ENCODE results near the gene PPT1.
A peak's percentile ranks its signal among the peaks of the same experiment; 100 is the strongest.
"Not testable (repeated sequence)": the region's sequence is repeated elsewhere in the genome, so short reads cannot be mapped to it uniquely, and the experiment has no call there.

PPT1 gene

GRCh38 chr1:40053138-40053887 is 43.7 kb downstream of the PPT1 start:
- DNase-seq, result no peak

- DNase-seq, result no peak
Observed at GRCh38 chr1:40050863-40051262, 46.2 kb downstream of the PPT1 start.

- no peak for DNase-seq
Observed at GRCh38 chr1:40049725-40050124, 47.3 kb downstream of the PPT1 start.

- no peak for DNase-seq
Observed at GRCh38 chr1:40047769-40048168, 49.3 kb downstream of the PPT1 start.

GRCh38 chr1:40047276-40047675 is 49.8 kb downstream of the PPT1 start:
- DNase-seq, result no peak

DNA sequence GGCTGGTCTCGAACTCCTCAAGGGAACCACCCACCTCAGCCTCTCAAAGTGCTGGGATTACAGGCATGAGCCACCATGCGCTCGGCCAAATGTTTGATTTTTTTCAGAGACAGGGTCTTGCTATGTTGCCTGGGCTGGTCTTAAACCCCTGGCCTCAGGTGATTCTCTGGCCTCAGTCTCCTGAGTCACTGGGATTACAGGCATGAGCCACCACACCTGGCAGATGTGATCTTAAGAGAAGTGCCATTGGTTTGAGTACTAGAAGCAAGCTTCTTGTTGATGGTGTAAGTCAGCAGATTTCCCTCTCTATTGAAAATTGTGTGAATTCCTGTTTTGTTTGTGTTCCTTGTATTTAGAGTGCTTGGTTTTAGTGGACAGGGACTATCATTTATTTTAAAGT is 51.3 kb downstream of the PPT1 start:
- DNase-seq, result no peak

DNA sequence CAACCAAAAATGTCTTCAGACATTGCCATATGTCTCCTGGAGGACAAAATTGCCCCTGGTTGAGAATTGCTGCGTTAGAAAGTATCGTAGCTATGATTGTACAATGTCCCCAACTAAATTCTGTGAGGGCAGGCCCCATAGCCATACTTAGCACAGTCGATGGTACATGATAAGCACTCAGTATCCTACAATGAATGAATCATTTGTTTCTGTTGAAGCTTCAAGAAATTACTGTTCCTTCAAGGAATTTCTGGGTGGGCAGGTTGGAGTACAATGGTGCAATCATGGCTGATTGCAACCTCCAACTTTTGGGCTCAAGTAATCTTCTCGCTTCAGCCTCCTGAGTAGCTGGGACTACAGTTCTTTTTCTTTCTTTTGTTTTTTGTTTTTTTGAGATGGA is 51.9 kb downstream of the PPT1 start:
- DNase-seq, result no peak

- DNase-seq, result no peak
Observed at GRCh38 chr1:40044110-40044509, 52.9 kb downstream of the PPT1 start.

- no peak for DNase-seq
Observed at GRCh38 chr1:40042341-40042740, 54.7 kb downstream of the PPT1 start.

GRCh38 chr1:40041466-40041838 is 55.6 kb downstream of the PPT1 start:
- DNase-seq, result peak; percentile 12

DNA sequence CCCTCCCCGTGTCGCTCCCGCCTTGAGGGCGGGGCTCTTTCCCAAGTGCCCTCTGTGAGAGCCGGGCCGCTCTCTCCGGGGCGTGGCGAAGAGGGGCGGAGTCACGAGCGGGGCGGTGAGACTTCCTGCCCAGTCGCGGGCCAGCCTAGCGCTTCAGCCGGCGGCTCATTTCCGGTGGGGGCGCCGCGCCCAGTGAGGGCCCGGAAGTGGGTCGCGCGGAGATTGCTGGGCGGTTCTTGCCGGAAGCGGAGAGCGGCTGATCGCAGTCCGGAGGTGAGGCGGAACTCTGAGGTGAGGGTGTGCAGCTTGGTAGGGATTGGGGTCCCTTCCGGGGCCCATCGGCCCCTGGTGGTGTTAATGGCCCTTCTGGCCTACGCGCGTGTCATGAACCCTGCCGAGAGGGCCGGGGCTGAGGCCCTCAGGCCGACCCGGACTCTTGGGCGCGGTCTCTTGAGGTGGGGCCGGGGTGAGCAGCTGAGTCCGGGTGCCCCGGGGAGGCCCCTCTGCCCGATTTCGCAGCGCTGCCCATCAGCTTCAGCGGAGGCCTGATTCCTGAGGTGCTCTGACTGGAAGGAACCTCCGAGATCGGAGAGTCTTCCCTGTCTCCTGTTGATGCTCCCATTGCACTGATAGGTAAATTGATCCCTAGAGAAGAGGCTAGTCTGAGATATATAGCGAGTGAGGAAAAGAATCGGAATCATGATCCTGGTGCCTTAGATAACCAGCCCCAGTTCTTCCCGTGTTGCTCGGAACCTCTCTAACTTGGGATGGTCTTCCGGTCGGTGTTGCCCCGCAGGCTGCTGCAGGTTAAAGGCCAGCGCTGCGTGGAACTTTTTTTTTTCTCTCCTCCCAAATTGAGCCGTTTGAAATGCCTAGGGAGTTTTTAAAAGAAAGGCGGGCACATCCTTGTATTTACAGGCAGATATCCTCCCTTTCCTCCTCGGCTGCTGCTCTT is 56.3 kb downstream of the PPT1 start, which contains the start of gene CAP1:
CAP1 (plus strand) TSS at position 219 of the 955 bp plus-strand sequence. CDS start 18,618 bp downstream, outside the sequence.
- peak; percentile 97 for DNase-seq

DNA sequence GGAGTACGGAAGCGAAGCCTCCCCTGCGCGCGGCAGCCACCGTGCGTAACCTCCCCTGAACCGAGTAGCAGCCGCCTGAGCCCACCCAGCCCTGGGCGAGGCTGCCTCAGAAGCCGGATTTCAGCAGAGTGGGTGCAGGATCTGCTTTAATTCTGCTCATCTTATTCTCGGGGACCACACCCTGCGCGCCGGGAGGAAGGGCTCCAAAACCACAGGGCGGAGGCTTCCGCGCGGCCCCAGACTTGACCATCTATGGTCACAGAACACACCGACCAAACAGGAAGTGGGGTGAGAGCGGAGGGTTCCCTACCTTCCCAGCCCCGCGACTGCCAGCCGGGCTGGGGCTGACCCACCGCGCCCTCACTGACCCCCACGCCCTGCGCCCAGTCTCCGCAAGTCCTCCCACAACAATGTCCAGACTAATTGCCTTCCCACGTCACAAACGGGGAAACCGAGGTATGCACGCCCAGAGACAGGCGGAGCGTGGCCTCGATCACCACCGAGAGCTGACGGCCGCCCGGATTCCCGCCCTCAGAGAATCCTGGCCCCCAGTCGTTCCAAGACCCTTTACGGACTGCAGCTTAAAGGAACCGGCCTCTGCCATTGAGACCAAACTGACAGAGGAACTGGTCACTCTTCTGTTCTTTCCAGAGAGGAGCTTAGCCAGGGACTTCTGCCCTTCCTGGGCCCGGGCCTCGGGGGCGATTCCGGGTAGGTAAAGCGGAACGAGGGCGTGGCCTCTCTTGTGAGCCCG is 57.1 kb downstream of the PPT1 start:
- peak; percentile 81 for DNase-seq

DNA sequence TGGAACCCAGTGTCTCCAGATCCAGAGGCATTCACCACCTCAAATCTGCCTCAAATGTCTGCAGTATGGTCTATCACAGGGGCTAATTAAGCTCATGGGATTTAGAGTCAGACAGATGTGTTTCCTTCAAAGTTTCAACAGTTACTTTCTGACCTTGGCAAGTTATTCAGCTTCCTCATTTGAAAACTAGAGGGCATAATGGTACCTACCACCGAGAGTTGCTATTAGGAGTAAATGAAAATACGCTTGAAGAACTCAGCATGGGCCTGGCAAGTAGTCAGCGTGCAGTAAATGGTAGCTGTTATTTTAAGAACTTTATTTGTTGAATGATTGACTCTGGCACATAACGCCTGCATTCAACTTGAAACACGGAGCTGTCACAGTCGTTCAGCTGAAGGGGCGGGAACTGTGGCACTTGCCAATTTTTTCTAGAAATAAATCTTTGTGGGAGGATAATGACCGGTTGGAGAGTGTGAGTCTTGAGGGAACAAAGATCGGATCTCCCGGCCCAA is 57.8 kb downstream of the PPT1 start:
- peak; percentile 64 for DNase-seq

GRCh38 chr1:40038697-40039096 is 58.4 kb downstream of the PPT1 start:
- no peak for DNase-seq

DNA sequence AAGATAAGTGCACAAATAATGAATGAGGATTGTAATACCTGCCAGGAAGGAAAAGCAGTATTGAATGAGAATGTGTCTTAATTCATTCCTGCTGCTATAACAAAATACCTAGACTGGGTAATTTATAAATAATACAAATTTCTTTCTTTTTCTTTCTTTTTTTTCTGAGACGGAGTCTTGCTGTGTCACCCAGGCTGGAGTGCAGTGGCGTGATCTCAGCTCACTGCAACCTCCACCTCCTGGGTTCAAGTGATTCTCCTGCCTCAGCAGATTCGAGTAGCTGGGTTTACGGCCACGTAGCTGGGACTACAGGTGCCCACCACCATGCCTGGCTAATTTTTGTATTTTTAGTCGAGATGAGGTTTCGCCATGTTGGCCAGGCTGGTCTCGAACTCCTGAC is 59.8 kb downstream of the PPT1 start:
- DNase-seq, result not testable (repeated sequence)

GRCh38 chr1:40036574-40036973 is 60.5 kb downstream of the PPT1 start:
- DNase-seq, result no peak

DNA sequence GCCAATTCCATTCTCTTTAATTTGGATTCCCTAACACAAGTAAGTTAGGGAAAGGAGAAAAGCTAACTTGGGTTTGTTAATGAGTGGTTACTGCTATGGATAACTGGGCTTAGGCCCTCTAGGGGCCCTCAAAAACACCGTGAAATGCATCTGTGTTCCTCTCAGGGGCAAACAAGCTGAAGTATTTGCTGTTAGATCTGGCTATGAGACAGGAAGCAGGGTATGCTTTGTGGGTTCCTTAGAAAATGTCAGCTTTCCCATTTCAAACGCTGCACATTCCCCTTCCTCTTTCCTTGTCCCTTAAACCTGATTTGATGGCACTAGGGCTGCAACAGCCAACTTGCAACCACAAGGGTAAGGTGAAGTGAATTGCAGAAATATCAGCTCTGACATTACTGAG is 62.2 kb downstream of the PPT1 start:
- no peak for DNase-seq

DNA sequence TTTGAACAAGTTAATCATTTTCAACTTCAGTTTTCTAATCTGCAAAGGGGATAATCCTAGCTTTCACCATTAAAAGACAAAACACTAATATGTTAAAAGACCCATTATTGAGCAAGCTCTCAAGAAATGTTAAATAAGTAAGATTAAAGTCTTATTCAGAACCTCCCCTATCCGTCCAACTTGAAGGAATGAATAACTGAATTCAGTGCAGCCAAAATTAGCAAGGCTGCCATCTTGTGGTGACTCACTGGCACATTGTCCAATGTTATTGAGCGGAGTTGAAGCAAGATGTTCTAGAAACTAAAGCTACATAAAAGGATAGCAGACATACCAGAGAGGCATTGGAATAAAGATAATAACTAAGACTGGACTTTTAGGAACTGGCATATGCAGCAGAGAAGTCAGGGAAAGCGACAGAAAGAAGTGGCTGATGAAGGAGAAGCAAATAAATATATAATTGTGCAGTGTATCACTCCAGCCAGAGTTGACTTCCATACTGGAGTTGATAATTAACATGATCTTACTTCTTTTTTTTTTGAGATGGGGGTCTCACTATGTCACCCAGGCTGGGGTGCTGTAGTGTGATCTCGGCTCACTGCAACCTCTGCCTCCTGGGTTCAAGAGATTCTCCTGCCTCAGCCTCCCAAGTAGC is 64.7 kb downstream of the PPT1 start:
- DNase-seq, result peak; percentile 47

GRCh38 chr1:40030528-40031135 is 66.4 kb downstream of the PPT1 start:
- DNase-seq, result peak; percentile 3

DNA sequence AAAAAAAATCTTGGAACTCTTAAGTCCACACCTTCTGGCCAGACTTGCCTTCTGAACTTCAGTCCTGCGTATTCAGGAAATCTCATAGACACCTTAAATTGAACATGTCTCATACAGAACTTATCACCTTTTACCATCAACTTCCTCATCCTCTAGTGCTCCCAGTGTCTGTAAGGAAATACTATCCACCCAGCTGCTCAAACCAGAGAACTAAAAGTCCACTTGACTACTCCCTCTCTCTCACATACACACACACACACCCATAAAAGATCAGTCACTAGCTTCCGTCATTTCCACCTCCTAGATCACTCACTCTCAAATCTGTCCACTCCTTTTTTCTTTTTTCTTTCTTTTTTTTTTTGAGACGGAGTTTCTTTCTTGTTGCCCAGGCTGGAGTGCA is 67.4 kb downstream of the PPT1 start:
- no peak for DNase-seq

GRCh38 chr1:40027647-40028046 is 69.4 kb downstream of the PPT1 start:
- no peak for DNase-seq

DNA sequence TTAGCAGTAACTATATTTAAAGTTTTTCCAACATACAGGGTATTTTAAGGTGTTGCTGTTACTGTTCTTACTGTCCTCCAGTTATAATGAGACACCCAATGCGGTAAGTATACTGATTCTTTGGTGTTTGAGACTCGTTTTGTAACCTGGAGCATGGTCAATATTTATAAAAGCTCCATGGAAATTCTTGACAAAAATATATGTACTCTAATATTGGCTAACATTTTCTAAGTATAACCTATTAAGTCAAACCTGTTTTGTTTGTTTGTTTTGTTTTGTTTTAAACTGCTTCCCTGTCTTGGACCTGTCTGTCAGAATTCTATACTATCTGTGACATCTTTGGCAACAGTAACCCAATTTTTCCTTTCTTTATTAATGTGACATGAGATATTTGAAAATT is 72.4 kb downstream of the PPT1 start:
- DNase-seq, result no peak
